B cell (primary cell): ENCODE results near the gene YPEL3. TPM values are rescaled to one million over a fixed set of nuclear protein-coding genes. Genes with fewer than 3 reads are reported as not detected.
A peak's percentile ranks its signal among the peaks of the same experiment; 100 is the strongest.

ENCODE experiments used
- ATAC-seq: fragments of 200-7000 bp; cut with Tn5 transposase; one replicate; pipeline ENCODE4 v1.10.0; 2021; ENCODE audit warnings: low read depth, mild to moderate bottlenecking, moderate number of reproducible peaks, moderate library complexity
- CTCF ChIA-PET: fragments of 350-600 bp; sonication (Branson Sonifier 250); formaldehyde crosslinking; loops from one replicate; lab custom pipeline; 2021; ENCODE audit warnings: antibody characterized with exemption, inconsistent platforms; lab: Charles Lee
- POLR2A ChIA-PET: fragments of 350-600 bp; sonication (Branson Sonifier 250); formaldehyde crosslinking; loops from one replicate; lab custom pipeline; 2021; ENCODE audit warnings: antibody characterized with exemption; lab: Charles Lee
- DNase-seq: peaks from one replicate; pipeline ENCODE4 v3.0.0; 2013
- H2AFZ ChIP-seq: 2 replicates; pipeline ENCODE4 v1.6.1; 2012; ENCODE audit warnings: mild to moderate bottlenecking, low read depth, low read length; ENCODE audit not compliant: insufficient read depth, poor library complexity, severe bottlenecking
- H3K27ac ChIP-seq, 2 donors: 1 replicate in 1 of 2; 2 replicates in 1 of 2; pipeline ENCODE4 v1.5.1; 2012 to 2013; ENCODE audit warnings: low read length in 2 of 2, mild to moderate bottlenecking in 2 of 2, moderate library complexity in 1 of 2
- H3K27me3 ChIP-seq, 4 experiments: fragments of 200-600 bp in 1 of 4; sonication (generic) in 1 of 4; replicated peaks in 1 of 4; 1 replicate in 2 of 4; 2 replicates in 2 of 4; pipeline versions ENCODE4 v1.6.1 to v1.7.0; 2013 to 2016; ENCODE audit warnings: low read length in 3 of 4, mild to moderate bottlenecking in 2 of 4, mixed read lengths in 1 of 4, moderate library complexity in 1 of 4; ENCODE audit not compliant: insufficient read depth in 4 of 4, control insufficient read depth in 3 of 4; ENCODE audit errors: control extremely low read depth in 1 of 4
- H3K36me3 ChIP-seq, 2 experiments: replicated peaks in 1 of 2; 1 replicate in 1 of 2; 2 replicates in 1 of 2; pipeline versions ENCODE4 v1.6.1 to v1.7.1; 2013; ENCODE audit warnings: low read length in 1 of 2; ENCODE audit not compliant: insufficient read depth in 2 of 2, control insufficient read depth in 1 of 2; ENCODE audit errors: control extremely low read depth in 1 of 2, extremely low read depth in 1 of 2
- H3K4me1 ChIP-seq, 2 donors: fragments of 200-600 bp in 1 of 2; sonication (generic) in 1 of 2; 1 replicate in 1 of 2; 2 replicates in 1 of 2; pipeline versions ENCODE4 v1.5.1 to v1.6.1; 2013 to 2017; ENCODE audit warnings: low read length in 2 of 2; ENCODE audit not compliant: control insufficient read depth in 2 of 2, insufficient read depth in 2 of 2
- H3K4me2 ChIP-seq: replicated peaks from 2 replicates; pipeline ENCODE3; 2012; ENCODE audit warnings: mild to moderate bottlenecking, low read depth, low read length; ENCODE audit not compliant: poor library complexity, severe bottlenecking
- H3K4me3 ChIP-seq, 5 experiments: fragments of 200-600 bp in 1 of 5; sonication (generic) in 1 of 5; 1 replicate in 3 of 5; 2 replicates in 2 of 5; pipeline versions ENCODE4 v1.5.1 to v1.7.0; 2011 to 2016; ENCODE audit warnings: low read length in 4 of 5, mild to moderate bottlenecking in 4 of 5, low read depth in 2 of 5, control low read depth in 1 of 5, moderate library complexity in 1 of 5; ENCODE audit not compliant: insufficient read depth in 1 of 5; ENCODE audit errors: control extremely low read depth in 1 of 5, extremely low read depth in 1 of 5
- H3K79me2 ChIP-seq: fragments of 200-600 bp; sonication (generic); one replicate; pipeline ENCODE4 v1.6.0; 2016; ENCODE audit warnings: low read length; ENCODE audit not compliant: control insufficient read depth, insufficient read depth
- H3K9ac ChIP-seq: fragments of 200-600 bp; sonication (generic); 2 replicates; pipeline ENCODE4 v1.6.1; 2017; ENCODE audit warnings: mild to moderate bottlenecking, low read length, moderate library complexity
- H3K9me3 ChIP-seq, 3 donors: one replicate each; pipeline versions ENCODE4 v1.6.1 to v1.7.1; 2013; ENCODE audit warnings: low read length in 2 of 3; ENCODE audit not compliant: control insufficient read depth in 2 of 3, insufficient read depth in 1 of 3; ENCODE audit errors: control extremely low read depth in 1 of 3
- H4K20me1 ChIP-seq: 2 replicates; pipeline ENCODE4 v1.6.0; 2012; ENCODE audit warnings: mild to moderate bottlenecking, low read length; ENCODE audit not compliant: insufficient read depth, control insufficient read depth, poor library complexity, severe bottlenecking
- H3K27ac Mint-ChIP-seq: one replicate; pipeline ENCODE4 v1.8.0; 2021; ENCODE audit warnings: mixed read lengths
- H3K27me3 Mint-ChIP-seq: one replicate; pipeline ENCODE4 v1.8.0; 2021; ENCODE audit warnings: mixed read lengths
- H3K4me1 Mint-ChIP-seq: one replicate; pipeline ENCODE4 v1.8.0; 2021; ENCODE audit warnings: mixed read lengths
- H3K4me3 Mint-ChIP-seq: one replicate; pipeline ENCODE4 v1.8.0; 2021; ENCODE audit warnings: mixed read lengths
- H3K9me3 Mint-ChIP-seq: one replicate; pipeline ENCODE4 v1.8.0; 2022; ENCODE audit warnings: mixed read lengths; ENCODE audit not compliant: insufficient read depth
- EZH2 ChIP-seq: IDR thresholded peaks from 2 replicates; pipeline ENCODE4 v1.6.1; 2012; ENCODE audit warnings: borderline replicate concordance, low read depth, mild to moderate bottlenecking, moderate library complexity, low read length; ENCODE audit not compliant: insufficient read depth, poor library complexity, severe bottlenecking
- WGBS: methylation state at CpG from one replicate; pipeline ENCODE4 v1.1.5; 2013; ENCODE audit warnings: missing lambda C conversion rate; ENCODE audit not compliant: insufficient coverage; 5-methylcytosine and 5-hydroxymethylcytosine counted together
- intact Hi-C: fragments of 100-400 bp; cut with micrococcal nuclease; formaldehyde crosslinking; loops from one replicate; pipeline ENCODE4 v1.10.0; 2022
- polyA plus RNA-seq: library from polyadenylated mRNA; depleted of rRNA; stranded (reverse); fragments of >200 nt; gene quantifications from 2 replicates; pipeline ENCODE4 v1.2.3, GENCODE V29; 2012
- total RNA-seq, 2 donors: library from RNA; stranded (reverse); fragments of 120-200 nt in 1 of 2; gene quantifications; 1 replicate in 1 of 2; 2 replicates in 1 of 2; pipeline versions ENCODE4 v1.2.3 to v1.2.4, GENCODE V29; 2013 to 2022
- TF ChIP-seq, protein P1 (sequence below): fragments of 200-600 bp; IDR thresholded peaks from one replicate; pipeline ENCODE4 v1.8.0; 2022; ENCODE audit warnings: antibody characterized with exemption, mild to moderate bottlenecking

Gene YPEL3
- total and polyA plus RNA-seq, 2 donors (not counting 1 experiment from before 2014, with no cell fraction given): 314 to 414 TPM

DNA sequence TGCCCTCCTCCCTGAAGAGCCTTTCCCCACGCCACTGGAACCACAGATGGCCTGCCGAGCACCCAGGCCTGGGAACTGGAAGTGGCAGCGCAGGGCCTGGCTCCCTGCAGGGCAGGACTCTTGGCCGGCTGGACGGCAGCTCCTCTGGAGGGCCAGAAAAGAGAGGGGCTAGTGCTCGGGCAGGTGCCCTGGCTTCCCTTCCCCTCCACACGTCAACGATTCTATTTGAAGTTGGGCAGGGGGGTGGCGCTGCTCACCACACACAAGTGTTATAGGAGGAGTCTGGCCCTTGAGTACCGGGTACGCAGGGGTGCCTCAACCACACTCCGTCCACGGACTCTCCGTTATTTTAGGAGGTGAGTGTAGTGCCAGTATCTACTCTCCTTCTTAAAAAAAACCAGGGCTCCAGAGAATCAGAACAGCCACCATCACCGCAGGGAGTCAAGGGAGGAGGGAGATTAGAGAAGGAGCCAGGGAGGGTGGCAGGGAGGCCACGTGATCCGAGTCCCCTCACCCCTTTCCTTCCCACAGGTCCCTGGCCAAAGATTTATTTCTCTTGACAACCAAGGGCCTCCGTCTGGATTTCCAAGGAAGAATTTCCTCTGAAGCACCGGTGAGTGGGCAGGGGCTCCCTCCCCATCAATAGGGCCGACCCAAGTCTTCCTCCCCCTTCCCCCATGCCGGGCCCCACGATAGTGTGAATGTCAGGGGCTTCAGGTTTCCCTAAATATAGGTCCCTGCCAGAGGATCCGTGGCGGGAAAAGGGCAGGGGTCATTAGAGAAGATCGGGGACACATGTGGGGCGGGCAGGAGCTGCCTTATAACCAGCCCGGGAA, 31.9 kb downstream of the YPEL3 start:
- WGBS: 2% methylated on average over 11 of the region's 27 CpGs
- Histone ChIP-seq H3K27me3 (no peaks in the 10 kb centered on the region), H3K36me3 (peaks cover 9 to 21% of the 10 kb centered on the region in 2 experiments), H4K20me1 (peaks cover 30% of the 10 kb centered on the region), H3K79me2 (peaks cover 51% of the 10 kb centered on the region), H3K9ac (peak overlapping the region; percentile 73), H3K4me1 (peaks cover 16 to 40% of the 10 kb centered on the region in 2 donors), H3K4me2 (peak overlapping the region; percentile 95), H3K27ac (peak overlapping the region; percentile 82 to 88), H2AFZ (peak overlapping the region; percentile 96), H3K4me3 (peak overlapping the region; percentile 73 to 96 (median 87)), H3K9me3 (no peaks in the 10 kb centered on the region)
- Mint-ChIP-seq H3K27me3 (no peaks in the 10 kb centered on the region), H3K9me3 (no peaks in the 10 kb centered on the region), H3K27ac (peak overlapping the region; percentile 99), H3K4me3 (peak overlapping the region; percentile 100), H3K4me1 (peaks cover 31% of the 10 kb centered on the region)
- peak; percentile 39 for ATAC-seq
- ChIA-PET POLR2A (interaction anchor here (0.6 to 3.0 kb wide), 9 partner anchors 28 to 1078 kb away, joined by 3 to 61 read pairs (median 5); partner anchors contain the start of genes CORO1A, TBX6, YPEL3 and ZNF48), CTCF (interaction anchor here (0.5 to 2.0 kb wide), 9 partner anchors 13 to 352 kb away, joined by 3 to 28 read pairs (median 4); partner anchors contain the start of gene TBX6)
- peak; percentile 84 for DNase-seq
- no peak for TF ChIP-seq EZH2
- TF ChIP-seq, protein P1, sequence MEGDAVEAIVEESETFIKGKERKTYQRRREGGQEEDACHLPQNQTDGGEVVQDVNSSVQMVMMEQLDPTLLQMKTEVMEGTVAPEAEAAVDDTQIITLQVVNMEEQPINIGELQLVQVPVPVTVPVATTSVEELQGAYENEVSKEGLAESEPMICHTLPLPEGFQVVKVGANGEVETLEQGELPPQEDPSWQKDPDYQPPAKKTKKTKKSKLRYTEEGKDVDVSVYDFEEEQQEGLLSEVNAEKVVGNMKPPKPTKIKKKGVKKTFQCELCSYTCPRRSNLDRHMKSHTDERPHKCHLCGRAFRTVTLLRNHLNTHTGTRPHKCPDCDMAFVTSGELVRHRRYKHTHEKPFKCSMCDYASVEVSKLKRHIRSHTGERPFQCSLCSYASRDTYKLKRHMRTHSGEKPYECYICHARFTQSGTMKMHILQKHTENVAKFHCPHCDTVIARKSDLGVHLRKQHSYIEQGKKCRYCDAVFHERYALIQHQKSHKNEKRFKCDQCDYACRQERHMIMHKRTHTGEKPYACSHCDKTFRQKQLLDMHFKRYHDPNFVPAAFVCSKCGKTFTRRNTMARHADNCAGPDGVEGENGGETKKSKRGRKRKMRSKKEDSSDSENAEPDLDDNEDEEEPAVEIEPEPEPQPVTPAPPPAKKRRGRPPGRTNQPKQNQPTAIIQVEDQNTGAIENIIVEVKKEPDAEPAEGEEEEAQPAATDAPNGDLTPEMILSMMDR: peak; percentile 67
- intact Hi-C loops: loop anchor here (2.0 to 10.0 kb wide), 4 partner anchors 59 to 631 kb away; partner anchors contain the start of genes HIRIP3, MAPK3, MYL11 and SRCAP
